Kasumi-1 (cell line): ENCODE measurements around the gene SEC24A.
A peak's percentile ranks its signal among the peaks of the same experiment; 100 is the strongest.
"Not testable (repeated sequence)": the region's sequence is repeated elsewhere in the genome, so short reads cannot be mapped to it uniquely, and the experiment has no call there.

Experiments
- DNase-seq, 2 experiments: peaks; one replicate each; lab custom pipeline; 2025; lab: John Stamatoyannopoulos, UW

The SEC24A gene

GRCh38 chr5:134648425-134649162 lies at the start of gene SEC24A:
TSS of gene SEC24A (plus strand) at chr5:134648785. CDS start at chr5:134649077, 292 bp downstream.
- DNase-seq, result peak; percentile 82 to 89

DNA sequence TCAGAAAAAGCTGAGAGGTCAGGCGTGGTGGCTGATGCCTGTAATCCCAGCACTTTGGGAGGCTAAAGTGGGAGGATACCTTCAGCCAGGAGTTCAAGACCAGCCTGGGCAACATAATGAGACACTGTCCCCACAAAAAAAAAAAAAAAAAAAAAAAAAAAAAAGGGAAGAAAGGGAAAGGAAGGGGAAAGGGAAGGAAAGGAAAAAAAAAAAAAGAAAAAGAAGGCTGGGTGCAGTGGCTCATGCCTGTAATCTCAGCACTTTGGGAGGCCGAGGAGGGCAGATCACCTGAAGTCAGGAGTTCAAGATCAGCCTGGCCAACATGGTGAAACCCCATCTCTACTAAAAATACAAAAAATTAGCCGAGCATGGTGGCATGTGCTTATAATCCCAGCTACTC lies 48.8 kb upstream of the SEC24A start:
- not testable (repeated sequence) for DNase-seq

GRCh38 chr5:134600600-134600999 lies 48.0 kb upstream of the SEC24A start:
- no peak for DNase-seq

DNA sequence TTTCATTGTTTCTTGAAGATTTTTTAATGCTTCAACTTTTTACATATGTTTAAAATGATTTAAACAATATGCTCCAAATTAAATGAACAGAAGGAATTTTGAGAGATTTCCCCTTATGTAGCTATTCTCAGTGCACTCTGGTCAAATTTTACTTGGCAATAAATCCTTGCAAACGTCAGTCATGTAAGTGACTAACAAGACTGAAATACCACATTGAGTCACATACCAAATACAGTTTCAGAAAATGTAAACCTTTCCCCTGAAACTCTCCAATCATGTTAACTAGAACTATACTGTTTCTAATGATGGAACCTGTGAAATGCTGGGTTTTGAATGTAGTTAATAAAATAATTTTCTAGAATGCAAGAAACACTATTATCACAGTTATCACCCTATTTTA lies 45.5 kb upstream of the SEC24A start:
- no peak for DNase-seq

DNA sequence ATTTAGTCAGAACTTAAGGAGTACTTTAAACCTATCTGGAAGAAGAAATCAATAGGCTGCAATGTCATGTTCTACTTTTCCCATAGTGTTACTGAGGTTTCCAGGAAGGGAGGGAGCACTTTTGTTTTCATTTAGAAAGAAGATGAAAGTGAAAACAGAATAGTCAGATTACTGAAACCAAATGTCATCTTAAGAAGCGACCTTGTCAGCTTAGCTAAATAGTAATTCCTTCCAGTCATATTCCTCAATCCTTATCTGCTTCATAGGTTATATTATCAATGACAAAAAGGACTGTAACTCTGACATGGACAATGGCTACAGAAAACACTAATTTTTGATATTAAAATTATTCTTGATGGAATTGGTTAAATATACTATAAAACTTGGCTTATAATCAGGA lies 43.7 kb upstream of the SEC24A start:
- DNase-seq, result no peak

- no peak for DNase-seq
These were observed 41.9 kb upstream of the SEC24A start for GRCh38 chr5:134606726-134607125.

DNA sequence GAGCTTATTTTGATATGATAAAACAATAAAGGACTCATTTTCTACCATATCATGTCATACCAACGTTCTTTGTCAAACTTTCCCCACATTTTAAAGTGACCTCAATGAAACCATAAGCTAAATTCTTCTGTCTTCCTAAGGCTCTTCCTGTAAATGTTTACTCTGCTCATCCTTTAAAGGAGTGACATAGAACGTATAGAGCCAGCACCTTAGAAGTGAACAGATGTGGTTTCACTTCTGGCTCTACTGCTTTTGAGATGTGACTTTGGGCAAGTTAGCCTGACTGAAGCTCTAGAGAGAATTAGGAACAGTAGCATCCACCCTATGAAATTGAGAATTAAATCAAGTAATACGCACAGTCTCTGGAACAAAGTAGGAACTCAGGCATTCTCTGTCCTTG lies 40.0 kb upstream of the SEC24A start:
- no peak for DNase-seq

DNA sequence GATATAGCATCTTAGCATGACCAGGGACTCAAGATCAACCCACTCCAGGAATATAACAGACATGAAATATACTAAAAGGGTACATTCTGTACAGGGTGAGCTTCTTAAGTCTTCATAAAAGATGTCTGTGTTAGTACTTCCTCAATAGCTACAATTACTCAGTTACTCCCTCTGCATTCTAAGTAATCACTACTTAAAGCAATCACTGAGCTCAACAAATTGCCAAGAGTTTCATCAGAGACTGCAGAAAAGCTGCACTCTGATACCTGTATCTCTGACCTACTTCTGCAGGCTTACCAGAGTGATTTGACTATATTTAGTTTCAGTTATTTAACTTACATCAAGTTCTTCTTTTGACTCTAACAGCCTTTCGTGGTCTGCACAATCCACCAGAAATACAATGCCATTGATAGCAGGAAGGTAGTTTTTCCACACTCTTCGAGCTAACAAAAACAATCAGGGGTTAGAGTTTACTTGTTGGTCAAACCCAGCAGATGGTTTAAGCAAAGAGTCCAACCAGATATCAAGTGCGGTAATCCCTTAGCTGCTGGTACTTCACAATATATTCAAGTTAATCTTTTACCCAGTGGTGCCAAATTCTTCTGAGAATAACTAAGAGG lies 39.2 kb upstream of the SEC24A start:
- DNase-seq, result peak; percentile 15 to 39

- no peak for DNase-seq
These were observed 37.9 kb upstream of the SEC24A start for GRCh38 chr5:134610725-134611124.

DNA sequence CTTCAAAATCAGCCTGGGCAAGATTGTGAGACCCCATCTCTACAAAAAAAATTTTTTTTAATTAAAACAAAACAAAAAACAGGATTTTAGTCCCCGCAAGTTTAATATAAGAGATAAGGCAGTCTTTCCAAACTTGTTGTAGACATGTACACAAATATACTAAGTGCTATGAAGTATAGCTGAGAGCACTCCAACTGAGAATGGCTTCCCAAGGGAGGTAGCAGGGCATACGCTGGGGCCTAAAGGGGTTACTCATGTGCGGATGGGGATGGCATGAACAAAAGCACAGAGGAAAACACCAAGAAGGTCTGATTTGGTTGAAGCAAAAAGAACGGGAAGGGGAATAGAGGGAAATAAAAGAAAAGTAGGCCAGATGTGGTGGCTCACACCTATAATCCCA lies 37.1 kb upstream of the SEC24A start:
- no peak for DNase-seq

DNA sequence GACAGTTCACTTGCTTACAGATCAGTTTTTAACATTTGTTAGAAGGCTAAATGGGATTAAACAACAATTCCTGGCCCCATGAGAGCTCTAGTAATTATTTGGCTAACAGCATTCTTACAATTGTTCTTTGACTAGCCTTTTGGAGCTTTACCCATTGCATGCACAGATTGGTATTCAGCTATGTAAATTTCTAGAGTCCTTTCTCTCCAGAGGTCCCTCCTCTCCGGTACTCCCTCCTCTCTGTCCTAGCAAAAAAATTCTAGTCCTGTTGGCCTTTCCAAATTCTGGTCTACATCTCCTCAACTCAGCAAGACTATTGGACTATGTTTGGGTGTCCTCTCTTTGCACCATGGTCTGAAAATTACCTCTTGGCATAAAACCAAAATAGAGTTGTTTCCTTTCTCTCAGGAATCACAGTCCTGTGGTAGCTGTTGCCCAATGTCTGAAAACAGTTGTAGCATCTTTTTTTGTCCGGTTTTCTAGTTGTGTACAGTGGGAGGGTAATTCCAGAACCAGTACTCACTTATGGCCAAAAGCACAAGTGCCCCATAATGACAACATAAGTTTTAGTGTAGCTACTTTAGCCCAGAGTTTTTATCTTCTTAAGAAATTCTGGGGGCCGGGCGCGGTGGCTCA lies 34.0 kb upstream of the SEC24A start:
- no peak for DNase-seq

GRCh38 chr5:134620634-134621033 lies 28.0 kb upstream of the SEC24A start:
- no peak for DNase-seq

DNA sequence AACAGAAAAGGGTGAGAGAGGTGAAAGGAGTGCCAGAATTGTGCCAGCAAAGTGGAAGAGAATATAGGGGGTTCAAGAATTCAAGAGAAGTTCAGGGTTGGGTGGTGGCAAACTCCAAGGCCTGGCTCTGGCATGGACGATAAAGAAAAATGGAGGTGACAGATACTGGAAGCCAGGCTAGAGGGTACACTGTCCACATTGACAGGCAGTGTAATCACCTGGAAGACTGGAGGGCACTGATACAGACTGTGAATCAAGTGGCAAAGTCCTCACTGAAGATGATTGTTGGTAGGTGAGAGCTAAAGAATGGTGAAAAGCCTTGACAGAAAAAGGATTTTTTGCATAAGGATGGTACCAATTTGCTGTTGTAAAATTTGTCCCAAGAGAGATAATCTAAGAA lies 23.0 kb upstream of the SEC24A start:
- no peak for DNase-seq

DNA sequence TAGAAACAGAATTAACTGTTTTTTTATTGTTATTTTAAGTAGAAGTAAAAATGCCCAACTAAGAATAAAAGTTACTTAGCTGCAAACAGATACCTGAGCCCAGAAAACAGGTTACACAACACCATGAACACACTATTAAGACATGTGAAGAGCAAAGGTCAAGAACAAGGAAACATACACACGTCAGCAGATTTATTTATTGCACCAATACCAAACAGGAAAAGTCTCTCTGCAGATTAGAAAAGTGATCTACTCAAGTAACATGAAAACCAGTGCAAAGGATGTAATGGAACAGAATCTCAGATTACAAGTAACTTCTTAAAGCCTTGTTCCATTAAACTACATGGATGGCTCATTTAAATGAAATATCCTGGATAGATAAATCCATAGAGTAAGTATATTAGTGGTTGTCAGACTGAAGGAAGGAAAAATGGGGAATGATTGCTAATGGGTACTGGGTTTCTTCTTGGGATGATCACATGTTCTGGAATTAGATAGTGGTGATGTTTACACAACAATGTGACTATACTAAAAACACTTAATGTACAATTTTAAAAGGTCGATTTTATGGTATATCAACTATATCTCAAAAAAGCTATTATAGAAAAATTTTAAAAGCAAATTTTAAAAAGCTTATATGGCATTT lies 22.1 kb upstream of the SEC24A start:
- DNase-seq, result no peak

- DNase-seq, result no peak
These were observed 14.4 kb upstream of the SEC24A start for GRCh38 chr5:134634227-134634626.

DNA sequence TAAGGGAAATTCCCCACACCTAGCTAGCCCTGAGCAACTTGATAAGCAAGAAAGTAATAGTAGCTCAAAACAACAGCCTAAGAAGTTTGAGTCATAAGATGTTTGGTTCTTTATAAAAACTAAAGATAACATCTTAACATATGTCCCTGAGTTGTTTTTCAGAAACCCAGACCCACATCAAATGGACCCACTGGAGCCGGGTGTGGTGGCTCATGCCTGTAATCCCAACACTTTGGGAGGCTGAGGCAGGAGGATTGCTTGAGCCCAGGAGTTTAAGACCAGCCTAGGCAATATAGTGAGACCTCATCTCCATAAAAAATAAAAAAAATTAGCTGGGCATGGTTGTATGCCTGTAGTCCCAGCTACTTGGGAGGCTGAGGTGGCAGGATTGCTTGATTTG lies 13.2 kb upstream of the SEC24A start:
- DNase-seq, result not testable (repeated sequence)

- no peak for DNase-seq
These were observed 11.4 kb upstream of the SEC24A start for GRCh38 chr5:134637116-134637721.

DNA sequence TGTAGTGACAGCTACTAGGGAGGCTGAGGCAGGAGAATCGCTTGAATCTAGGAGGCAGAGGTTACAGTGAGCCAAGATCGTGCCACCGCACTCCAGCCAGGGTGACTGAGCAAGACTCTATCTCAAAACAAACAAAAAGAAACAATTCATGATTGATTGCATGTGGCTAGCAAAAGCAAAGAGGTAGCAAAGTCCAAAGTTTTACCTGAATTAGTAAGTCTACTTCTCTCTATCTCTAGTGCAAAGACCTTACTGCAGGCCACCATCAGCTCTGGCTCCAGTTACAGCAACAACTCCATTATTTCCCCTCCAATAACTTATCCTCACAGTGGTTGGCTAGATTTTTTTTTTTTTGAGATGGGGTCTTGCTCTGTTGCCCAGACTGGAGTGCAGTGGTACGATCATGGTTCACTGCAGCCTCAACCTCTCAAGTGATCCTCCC lies 9.8 kb upstream of the SEC24A start:
- DNase-seq, result no peak

DNA sequence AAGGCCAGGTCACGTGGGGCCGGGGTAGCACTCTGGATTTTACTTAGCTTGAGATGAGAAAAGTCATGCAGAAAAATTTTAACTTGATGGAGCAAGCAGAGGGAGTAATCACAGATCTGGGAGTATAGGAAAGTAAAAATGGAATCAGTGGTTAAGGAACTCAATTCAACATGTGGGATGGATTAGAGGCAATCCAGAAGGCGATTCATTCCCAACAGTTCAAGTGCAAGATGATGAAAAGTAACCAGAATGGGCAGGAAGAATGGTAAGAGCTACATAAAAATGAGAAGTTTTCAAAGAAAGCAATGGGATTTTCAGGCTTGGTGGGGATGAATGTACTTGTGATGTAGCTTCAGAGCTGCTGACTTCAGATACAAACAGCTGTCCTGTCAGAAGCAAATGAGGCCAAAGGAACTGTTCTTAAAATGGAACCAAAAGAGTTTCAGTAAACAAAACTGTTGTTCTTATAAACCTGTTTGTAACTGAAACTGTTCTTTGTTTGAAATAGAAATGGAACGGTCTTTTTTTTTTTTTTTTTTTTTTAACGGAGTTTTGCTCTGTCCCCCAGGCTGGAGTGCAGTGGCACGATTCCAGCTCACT lies 5.6 kb upstream of the SEC24A start:
- no peak for DNase-seq

GRCh38 chr5:134647750-134648424 lies 698 bp upstream of the SEC24A start:
- peak; percentile 32 to 46 for DNase-seq

- peak in 1 of 2 experiments; percentile 18 for DNase-seq
These were observed 714 bp downstream of the SEC24A start for GRCh38 chr5:134649163-134649835.
